Left lung (tissue), 14 donors: ENCODE results near the gene ATP9A. TPM values are rescaled to one million over a fixed set of nuclear protein-coding genes. Genes with fewer than 3 reads are reported as not detected.
"Not testable (repeated sequence)": the region's sequence is repeated elsewhere in the genome, so short reads cannot be mapped to it uniquely, and the experiment has no call there.

Experiments
- ATAC-seq: fragments of 200-7000 bp; cut with Tn5 transposase; one replicate; pipeline ENCODE4 v1.9.1; 2020; ENCODE audit warnings: moderate library complexity
- DNase-seq, 4 donors: peaks; one replicate each; pipeline ENCODE4 v3.0.0-alpha.2; 2013 to 2020
- H3K27ac ChIP-seq, 2 donors: fragments of 200-600 bp; sonication (generic) in 1 of 2; one replicate each; pipeline versions ENCODE4 v1.5.0 to v1.8.0; 2020 to 2021
- H3K27me3 ChIP-seq, 2 donors: fragments of 200-600 bp; sonication (generic) in 1 of 2; one replicate each; pipeline versions ENCODE4 v1.5.0 to v1.8.0; 2020 to 2021
- H3K36me3 ChIP-seq, 2 donors: fragments of 200-600 bp; sonication (generic) in 1 of 2; one replicate each; pipeline versions ENCODE4 v1.5.0 to v1.8.0; 2020 to 2021
- H3K4me1 ChIP-seq, 2 donors: fragments of 200-600 bp; one replicate each; pipeline ENCODE4 v1.8.0; 2021
- H3K4me3 ChIP-seq, 2 donors: fragments of 200-600 bp; sonication (generic) in 1 of 2; one replicate each; pipeline versions ENCODE4 v1.5.0 to v1.8.0; 2020 to 2021; ENCODE audit warnings: mild to moderate bottlenecking in 1 of 2
- H3K9me3 ChIP-seq, 2 donors: fragments of 200-600 bp; sonication (generic) in 1 of 2; one replicate each; pipeline versions ENCODE4 v1.5.0 to v1.8.0; 2020 to 2021
- intact Hi-C, 2 donors: fragments of 100-400 bp; cut with DNase I; formaldehyde crosslinking; loops; one replicate each; pipeline versions ENCODE4 v1.11.2 to v1.14.2; 2022
- long read RNA-seq, 12 donors: library from polyadenylated mRNA in 2 of 12; unstranded in 2 of 12; transcript quantifications; one replicate each; pipeline ENCODE4 v2.0.0 and lab custom pipeline, GENCODE V29; 2019 to 2026
- polyA plus RNA-seq, 6 donors: library from polyadenylated mRNA; unstranded; fragments of 120-200 nt; gene quantifications; one replicate each; pipeline ENCODE4 v1.2.1, GENCODE V29; 2013; ENCODE audit not compliant: insufficient read length in 6 of 6
- total RNA-seq, 2 donors: library from RNA; stranded (reverse); fragmentation: NEBNext Ultra II Directional; extraction: Animal tissue kit (Norgen Biotek cat#: 25700); gene quantifications; one replicate each; pipeline ENCODE4 v1.2.1, GENCODE V29; 2021
- TF ChIP-seq, protein P1 (sequence below), 2 donors: fragments of 200-600 bp; sonication (generic) in 1 of 2; IDR thresholded peaks; one replicate each; pipeline versions ENCODE4 v1.5.0 to v1.8.0; 2021; ENCODE audit warnings: antibody characterized with exemption in 2 of 2
- donor health status: DM: no; HTN: yes; CAD: no.
- donor health status: DM: no; HTN: no; CAD: no.

The ATP9A gene, protein sequence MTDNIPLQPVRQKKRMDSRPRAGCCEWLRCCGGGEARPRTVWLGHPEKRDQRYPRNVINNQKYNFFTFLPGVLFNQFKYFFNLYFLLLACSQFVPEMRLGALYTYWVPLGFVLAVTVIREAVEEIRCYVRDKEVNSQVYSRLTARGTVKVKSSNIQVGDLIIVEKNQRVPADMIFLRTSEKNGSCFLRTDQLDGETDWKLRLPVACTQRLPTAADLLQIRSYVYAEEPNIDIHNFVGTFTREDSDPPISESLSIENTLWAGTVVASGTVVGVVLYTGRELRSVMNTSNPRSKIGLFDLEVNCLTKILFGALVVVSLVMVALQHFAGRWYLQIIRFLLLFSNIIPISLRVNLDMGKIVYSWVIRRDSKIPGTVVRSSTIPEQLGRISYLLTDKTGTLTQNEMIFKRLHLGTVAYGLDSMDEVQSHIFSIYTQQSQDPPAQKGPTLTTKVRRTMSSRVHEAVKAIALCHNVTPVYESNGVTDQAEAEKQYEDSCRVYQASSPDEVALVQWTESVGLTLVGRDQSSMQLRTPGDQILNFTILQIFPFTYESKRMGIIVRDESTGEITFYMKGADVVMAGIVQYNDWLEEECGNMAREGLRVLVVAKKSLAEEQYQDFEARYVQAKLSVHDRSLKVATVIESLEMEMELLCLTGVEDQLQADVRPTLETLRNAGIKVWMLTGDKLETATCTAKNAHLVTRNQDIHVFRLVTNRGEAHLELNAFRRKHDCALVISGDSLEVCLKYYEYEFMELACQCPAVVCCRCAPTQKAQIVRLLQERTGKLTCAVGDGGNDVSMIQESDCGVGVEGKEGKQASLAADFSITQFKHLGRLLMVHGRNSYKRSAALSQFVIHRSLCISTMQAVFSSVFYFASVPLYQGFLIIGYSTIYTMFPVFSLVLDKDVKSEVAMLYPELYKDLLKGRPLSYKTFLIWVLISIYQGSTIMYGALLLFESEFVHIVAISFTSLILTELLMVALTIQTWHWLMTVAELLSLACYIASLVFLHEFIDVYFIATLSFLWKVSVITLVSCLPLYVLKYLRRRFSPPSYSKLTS
- total RNA-seq = 10 to 100 TPM; 15.3 to 34.2 TPM
- polyA plus RNA-seq = 10 to 100 TPM; 47.7 to 59.7 (median 52.0) TPM
- long read RNA-seq, donor 1, full-length matches to known transcripts = 8 of 37 reads
- long read RNA-seq, donor 1, partial matches to known transcripts = 29 of 37 reads
- long read RNA-seq, donor 1, other reads (novel, unspliced or antisense) = 0 of 37 reads
- long read RNA-seq, donor 2, full-length matches to known transcripts = 2 of 7 reads
- long read RNA-seq, donor 2, partial matches to known transcripts = 5 of 7 reads
- long read RNA-seq, donor 2, other reads (novel, unspliced or antisense) = 0 of 7 reads
- long read RNA-seq, donor 3, full-length matches to known transcripts = 3 of 3 reads
- long read RNA-seq, donor 3, partial matches to known transcripts = 0 of 3 reads
- long read RNA-seq, donor 3, other reads (novel, unspliced or antisense) = 0 of 3 reads
- long read RNA-seq, donor 4, full-length matches to known transcripts = 1 of 1 reads
- long read RNA-seq, donor 4, partial matches to known transcripts = 0 of 1 reads
- long read RNA-seq, donor 4, other reads (novel, unspliced or antisense) = 0 of 1 reads
- long read RNA-seq, donor 5, full-length matches to known transcripts = 4 of 4 reads
- long read RNA-seq, donor 5, partial matches to known transcripts = 0 of 4 reads
- long read RNA-seq, donor 5, other reads (novel, unspliced or antisense) = 0 of 4 reads
- long read RNA-seq, donor 6, full-length matches to known transcripts = 2 of 2 reads
- long read RNA-seq, donor 6, partial matches to known transcripts = 0 of 2 reads
- long read RNA-seq, donor 6, other reads (novel, unspliced or antisense) = 0 of 2 reads
- long read RNA-seq, donor 7, full-length matches to known transcripts = 2 of 2 reads
- long read RNA-seq, donor 7, partial matches to known transcripts = 0 of 2 reads
- long read RNA-seq, donor 7, other reads (novel, unspliced or antisense) = 0 of 2 reads
- long read RNA-seq, donor 8, full-length matches to known transcripts = 4 of 4 reads
- long read RNA-seq, donor 8, partial matches to known transcripts = 0 of 4 reads
- long read RNA-seq, donor 8, other reads (novel, unspliced or antisense) = 0 of 4 reads
- long read RNA-seq, donor 9 = 0 reads
- long read RNA-seq, donor 10 = 0 reads
- long read RNA-seq, donor 11, full-length matches to known transcripts = 13 of 42 reads
- long read RNA-seq, donor 11, partial matches to known transcripts = 29 of 42 reads
- long read RNA-seq, donor 11, other reads (novel, unspliced or antisense) = 0 of 42 reads
- long read RNA-seq, donor 12, full-length matches to known transcripts = 1 of 1 reads
- long read RNA-seq, donor 12, partial matches to known transcripts = 0 of 1 reads
- long read RNA-seq, donor 12, other reads (novel, unspliced or antisense) = 0 of 1 reads

DNA sequence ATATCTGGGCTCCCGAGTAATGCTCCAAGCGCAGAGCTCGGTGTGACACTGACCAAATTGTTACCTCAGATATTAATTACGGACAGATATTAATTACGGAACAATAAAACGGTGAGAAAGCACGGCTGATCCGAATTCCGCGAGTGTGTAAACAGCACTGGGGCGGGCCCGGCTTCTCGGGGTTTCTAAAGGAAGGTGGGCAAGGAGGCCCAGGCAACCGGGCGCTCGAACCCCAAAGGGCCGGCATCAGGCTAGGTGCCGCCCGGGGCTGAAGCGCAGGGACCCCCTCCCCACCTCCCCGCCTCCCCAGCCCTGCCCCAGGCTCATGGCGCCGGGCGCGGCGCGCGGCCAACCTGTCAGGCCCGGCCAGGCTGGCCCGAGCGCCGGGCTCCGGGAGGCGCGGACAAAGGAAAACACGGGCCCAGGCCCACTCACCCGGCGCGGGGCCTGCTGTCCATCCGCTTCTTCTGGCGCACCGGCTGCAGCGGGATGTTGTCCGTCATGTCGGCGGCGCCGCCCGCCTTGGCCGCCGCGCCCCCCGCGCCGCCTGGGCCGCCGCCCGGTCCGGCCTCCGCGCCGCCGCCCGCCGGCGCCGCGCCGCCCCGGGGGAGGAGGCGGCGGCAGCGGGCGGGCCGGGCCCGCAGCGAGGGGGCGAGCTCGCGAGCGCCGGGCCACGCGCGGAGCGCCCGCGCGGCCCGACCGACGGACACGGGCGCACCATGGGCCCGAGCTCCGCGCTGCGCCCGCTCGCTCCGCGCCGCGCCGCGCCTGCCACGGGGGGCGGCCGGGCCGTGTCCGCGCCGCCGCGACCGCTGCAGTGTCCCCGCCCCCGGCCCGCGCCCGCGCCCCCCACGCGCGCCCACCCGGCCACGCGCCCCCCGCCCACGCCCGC is at the start of gene ATP9A:
TSS of gene ATP9A (minus strand) at position 524 of the 892 bp plus-strand sequence. CDS start at position 503, 21 bp downstream.
- Histone ChIP-seq H3K27ac (peak within 1 kb of the TSS; percentile 18 to 33), H3K9me3 (no peaks in the 10 kb centered on the region), H3K27me3 (peaks cover 0 to 35% of the 10 kb centered on the region in 2 donors), H3K4me3 (peak within 1 kb of the TSS; percentile 61 to 66), H3K36me3 (no peaks in the 10 kb centered on the region), H3K4me1 (peaks cover 0 to 23% of the 10 kb centered on the region in 2 donors)
- TF ChIP-seq, protein P1, sequence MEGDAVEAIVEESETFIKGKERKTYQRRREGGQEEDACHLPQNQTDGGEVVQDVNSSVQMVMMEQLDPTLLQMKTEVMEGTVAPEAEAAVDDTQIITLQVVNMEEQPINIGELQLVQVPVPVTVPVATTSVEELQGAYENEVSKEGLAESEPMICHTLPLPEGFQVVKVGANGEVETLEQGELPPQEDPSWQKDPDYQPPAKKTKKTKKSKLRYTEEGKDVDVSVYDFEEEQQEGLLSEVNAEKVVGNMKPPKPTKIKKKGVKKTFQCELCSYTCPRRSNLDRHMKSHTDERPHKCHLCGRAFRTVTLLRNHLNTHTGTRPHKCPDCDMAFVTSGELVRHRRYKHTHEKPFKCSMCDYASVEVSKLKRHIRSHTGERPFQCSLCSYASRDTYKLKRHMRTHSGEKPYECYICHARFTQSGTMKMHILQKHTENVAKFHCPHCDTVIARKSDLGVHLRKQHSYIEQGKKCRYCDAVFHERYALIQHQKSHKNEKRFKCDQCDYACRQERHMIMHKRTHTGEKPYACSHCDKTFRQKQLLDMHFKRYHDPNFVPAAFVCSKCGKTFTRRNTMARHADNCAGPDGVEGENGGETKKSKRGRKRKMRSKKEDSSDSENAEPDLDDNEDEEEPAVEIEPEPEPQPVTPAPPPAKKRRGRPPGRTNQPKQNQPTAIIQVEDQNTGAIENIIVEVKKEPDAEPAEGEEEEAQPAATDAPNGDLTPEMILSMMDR (IDR thresholded peaks at IDR 0.05) = no peak
- peak; percentile 46 for ATAC-seq
- peak in 1 of 4 donors; percentile 87 for DNase-seq
- intact Hi-C loops = no loop called here

DNA sequence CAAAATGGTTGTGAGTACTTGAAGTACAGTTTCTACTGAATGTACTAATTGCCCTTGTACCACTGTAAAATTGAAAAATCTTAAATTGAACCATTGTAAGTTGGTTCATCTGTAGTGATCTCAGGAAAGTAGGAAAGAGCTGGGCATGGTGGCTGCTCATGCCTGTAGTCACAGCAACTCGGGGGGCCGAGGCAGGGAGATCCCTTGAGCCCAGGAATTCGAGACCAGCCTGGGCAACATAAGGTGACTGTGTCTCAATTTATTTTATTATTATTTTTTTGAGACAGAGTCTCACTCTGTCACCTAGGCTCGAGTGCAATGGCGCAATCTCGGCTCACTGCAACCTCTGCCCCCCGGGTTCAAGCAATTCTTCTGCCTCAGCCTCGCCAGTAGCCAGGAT is 48.7 kb upstream of the ATP9A start:
- ATAC-seq, H3K4me1 ChIP-seq, DNase-seq, intact Hi-C loops, H3K27me3 ChIP-seq, H3K36me3 ChIP-seq, H3K4me3 ChIP-seq, H3K27ac ChIP-seq, H3K9me3 ChIP-seq: not testable (repeated sequence)

DNA sequence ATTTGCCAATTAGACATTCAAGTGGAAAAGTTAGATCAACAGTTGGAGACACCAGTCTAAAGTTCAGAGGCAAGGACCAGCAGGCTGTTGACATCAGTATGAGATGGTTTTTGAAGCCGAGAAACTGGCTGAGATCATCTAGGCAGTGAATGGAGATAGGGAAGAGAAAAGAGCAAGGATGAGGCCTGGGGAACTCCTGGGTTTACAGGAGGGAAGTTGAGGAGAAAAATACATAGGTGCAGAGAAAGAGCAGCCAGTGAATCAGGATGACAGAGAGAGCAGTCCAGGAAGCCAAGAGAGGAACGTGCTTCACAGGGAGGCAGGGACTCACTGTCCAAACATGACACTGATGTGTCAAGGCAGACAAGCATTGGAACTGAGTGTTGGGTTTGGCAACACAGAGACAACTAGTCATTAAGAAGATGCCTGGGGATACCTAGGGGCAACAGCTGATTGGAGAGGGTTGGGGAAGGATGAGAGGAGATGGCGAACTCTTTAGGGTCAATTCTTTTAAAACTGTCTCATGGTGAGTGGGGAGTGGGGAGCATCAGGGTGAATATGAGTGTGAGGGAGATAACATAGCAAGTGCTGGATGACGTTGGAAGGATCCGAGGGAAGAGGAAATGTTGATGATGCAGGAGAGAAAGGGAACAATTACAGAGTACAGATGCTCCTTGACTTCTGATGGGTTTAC is 47.3 kb upstream of the ATP9A start:
- ATAC-seq = no peak
- Histone ChIP-seq H3K27me3 (no peaks in the 10 kb centered on the region), H3K4me1 (no peaks in the 10 kb centered on the region), H3K9me3 (no peaks in the 10 kb centered on the region), H3K4me3 (no peak overlapping the region), H3K36me3 (no peaks in the 10 kb centered on the region), H3K27ac (no peak overlapping the region)
- TF ChIP-seq, protein P1 (IDR thresholded peaks at IDR 0.05) = no peak
- intact Hi-C loops = no loop called here
- no peak for DNase-seq
